HCT116 (cell line): ENCODE data around the gene IPCEF1.

Experiments used
- EZH2 ChIP-seq: fragments of 200-600 bp; sonication (generic); IDR thresholded peaks from 2 replicates; pipeline ENCODE4 v1.6.1; 2017; ENCODE audit warnings: antibody characterized with exemption, mixed run types
- POLR2A ChIP-seq: IDR thresholded peaks from 2 replicates; pipeline ENCODE4 v1.7.0; 2011; ENCODE audit warnings: borderline replicate concordance; ENCODE audit not compliant: insufficient read depth, insufficient read length; ENCODE audit errors: extremely low read depth
- POLR2AphosphoS5 ChIP-seq: IDR thresholded peaks from 2 replicates; pipeline ENCODE4 v1.6.1; 2011; ENCODE audit warnings: mild to moderate bottlenecking, low read depth, low read length, moderate library complexity
- SP1 ChIP-seq: IDR thresholded peaks from 2 replicates; pipeline ENCODE4 v1.6.1; 2012; ENCODE audit warnings: low read depth
- TCF7L2 ChIP-seq: IDR thresholded peaks from 2 replicates; pipeline ENCODE4 v1.7.0; 2011; ENCODE audit warnings: borderline replicate concordance, inconsistent platforms; ENCODE audit not compliant: insufficient read depth, insufficient read length; ENCODE audit errors: extremely low read depth
- TF ChIP-seq, protein P1 (sequence below): IDR thresholded peaks from 2 replicates; pipeline ENCODE4 v1.6.1; 2012; ENCODE audit warnings: low read depth
- TF ChIP-seq, protein P2 (sequence below), 3 experiments: fragments of 200-600 bp in 1 of 3; sonication (generic) in 1 of 3; IDR thresholded peaks in 2 of 3; conservative IDR thresholded peaks in 1 of 3; 2 replicates each; pipeline ENCODE4 v1.5.1; 2012 to 2017; ENCODE audit warnings: low read depth in 2 of 3, low read length in 2 of 3, antibody characterized with exemption in 1 of 3, borderline replicate concordance in 1 of 3, control low read depth in 1 of 3, mild to moderate bottlenecking in 1 of 3, mixed read lengths in 1 of 3, mixed run types in 1 of 3, moderate library complexity in 1 of 3; ENCODE audit not compliant: insufficient read depth in 1 of 3

DNA sequence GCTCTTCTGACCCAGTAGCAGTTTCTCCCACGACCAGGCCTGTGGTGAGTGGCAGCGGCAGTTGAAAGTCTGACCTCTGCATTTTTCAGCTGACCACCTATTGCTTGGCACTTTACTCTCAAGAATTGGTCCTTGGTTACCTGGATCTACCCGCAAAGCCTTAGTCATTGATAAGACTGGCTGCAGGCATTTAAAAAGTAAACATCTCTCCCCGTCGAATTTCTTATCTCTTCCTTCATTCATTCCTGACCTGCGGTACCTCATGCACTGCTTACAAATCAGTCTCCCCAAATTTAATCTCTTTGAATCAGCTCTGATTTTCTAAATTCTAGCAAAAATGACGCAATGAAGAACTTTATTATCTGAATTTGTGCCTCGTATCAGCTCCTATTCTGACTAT, 26.1 kb upstream of the IPCEF1 start:
- TF ChIP-seq POLR2AphosphoS5 (no peak), SP1 (no peak), POLR2A (no peak), EZH2 (no peak), TCF7L2 (no peak)
- TF ChIP-seq, protein P1, sequence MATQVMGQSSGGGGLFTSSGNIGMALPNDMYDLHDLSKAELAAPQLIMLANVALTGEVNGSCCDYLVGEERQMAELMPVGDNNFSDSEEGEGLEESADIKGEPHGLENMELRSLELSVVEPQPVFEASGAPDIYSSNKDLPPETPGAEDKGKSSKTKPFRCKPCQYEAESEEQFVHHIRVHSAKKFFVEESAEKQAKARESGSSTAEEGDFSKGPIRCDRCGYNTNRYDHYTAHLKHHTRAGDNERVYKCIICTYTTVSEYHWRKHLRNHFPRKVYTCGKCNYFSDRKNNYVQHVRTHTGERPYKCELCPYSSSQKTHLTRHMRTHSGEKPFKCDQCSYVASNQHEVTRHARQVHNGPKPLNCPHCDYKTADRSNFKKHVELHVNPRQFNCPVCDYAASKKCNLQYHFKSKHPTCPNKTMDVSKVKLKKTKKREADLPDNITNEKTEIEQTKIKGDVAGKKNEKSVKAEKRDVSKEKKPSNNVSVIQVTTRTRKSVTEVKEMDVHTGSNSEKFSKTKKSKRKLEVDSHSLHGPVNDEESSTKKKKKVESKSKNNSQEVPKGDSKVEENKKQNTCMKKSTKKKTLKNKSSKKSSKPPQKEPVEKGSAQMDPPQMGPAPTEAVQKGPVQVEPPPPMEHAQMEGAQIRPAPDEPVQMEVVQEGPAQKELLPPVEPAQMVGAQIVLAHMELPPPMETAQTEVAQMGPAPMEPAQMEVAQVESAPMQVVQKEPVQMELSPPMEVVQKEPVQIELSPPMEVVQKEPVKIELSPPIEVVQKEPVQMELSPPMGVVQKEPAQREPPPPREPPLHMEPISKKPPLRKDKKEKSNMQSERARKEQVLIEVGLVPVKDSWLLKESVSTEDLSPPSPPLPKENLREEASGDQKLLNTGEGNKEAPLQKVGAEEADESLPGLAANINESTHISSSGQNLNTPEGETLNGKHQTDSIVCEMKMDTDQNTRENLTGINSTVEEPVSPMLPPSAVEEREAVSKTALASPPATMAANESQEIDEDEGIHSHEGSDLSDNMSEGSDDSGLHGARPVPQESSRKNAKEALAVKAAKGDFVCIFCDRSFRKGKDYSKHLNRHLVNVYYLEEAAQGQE, result no peak
- TF ChIP-seq, protein P2, sequence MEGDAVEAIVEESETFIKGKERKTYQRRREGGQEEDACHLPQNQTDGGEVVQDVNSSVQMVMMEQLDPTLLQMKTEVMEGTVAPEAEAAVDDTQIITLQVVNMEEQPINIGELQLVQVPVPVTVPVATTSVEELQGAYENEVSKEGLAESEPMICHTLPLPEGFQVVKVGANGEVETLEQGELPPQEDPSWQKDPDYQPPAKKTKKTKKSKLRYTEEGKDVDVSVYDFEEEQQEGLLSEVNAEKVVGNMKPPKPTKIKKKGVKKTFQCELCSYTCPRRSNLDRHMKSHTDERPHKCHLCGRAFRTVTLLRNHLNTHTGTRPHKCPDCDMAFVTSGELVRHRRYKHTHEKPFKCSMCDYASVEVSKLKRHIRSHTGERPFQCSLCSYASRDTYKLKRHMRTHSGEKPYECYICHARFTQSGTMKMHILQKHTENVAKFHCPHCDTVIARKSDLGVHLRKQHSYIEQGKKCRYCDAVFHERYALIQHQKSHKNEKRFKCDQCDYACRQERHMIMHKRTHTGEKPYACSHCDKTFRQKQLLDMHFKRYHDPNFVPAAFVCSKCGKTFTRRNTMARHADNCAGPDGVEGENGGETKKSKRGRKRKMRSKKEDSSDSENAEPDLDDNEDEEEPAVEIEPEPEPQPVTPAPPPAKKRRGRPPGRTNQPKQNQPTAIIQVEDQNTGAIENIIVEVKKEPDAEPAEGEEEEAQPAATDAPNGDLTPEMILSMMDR (IDR thresholded peaks at IDR 0.05 in 2 of 3, conservative IDR thresholded peaks at IDR 0.05 in 1 of 3; ENCODE audit: borderline replicate concordance in 1 of 3, insufficient read depth in 1 of 3, low read depth in 2 of 3, low read length in 2 of 3), result no peak
